GM12872 (cell line): ENCODE measurements around the gene TUBGCP2.

Experiments used
- TF ChIP-seq, protein P1 (sequence below): IDR thresholded peaks from 3 replicates; pipeline ENCODE4 v1.5.1; 2011; ENCODE audit warnings: low read depth, mild to moderate bottlenecking, low read length, moderate library complexity; ENCODE audit not compliant: insufficient read depth

Gene TUBGCP2

DNA sequence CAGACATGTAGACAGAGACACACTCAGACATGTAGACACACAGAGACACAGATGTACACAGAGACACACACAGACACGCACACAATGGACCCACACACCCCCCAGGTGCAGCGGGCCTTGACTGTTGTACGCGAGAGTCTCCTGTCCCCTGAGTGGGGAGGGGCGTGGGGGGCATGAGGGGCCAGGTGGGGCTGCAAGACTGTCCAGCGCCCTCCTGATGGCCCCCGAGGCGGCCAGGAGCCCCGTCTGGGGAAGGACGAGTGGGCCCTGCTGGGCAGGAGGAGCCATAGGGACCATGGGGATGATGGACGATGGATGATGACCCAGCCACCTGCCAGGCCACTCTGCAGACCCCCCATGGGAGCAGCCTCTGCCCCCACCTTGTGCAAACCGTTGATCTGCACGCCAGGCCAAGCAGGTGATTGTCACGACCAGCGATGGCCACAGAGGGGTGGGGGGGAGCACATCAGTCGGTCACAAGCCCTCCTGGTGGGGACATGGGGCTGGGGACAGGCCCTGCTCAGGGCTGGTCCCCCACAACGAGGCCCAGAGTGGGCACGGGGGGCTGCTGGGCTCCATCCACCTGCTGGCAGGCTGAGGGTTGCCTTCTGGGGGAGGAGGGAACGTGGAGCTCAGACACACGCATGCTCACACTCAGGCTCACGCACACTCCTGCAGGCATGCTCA is 59.4 kb downstream of the TUBGCP2 start:
- TF ChIP-seq, protein P1, sequence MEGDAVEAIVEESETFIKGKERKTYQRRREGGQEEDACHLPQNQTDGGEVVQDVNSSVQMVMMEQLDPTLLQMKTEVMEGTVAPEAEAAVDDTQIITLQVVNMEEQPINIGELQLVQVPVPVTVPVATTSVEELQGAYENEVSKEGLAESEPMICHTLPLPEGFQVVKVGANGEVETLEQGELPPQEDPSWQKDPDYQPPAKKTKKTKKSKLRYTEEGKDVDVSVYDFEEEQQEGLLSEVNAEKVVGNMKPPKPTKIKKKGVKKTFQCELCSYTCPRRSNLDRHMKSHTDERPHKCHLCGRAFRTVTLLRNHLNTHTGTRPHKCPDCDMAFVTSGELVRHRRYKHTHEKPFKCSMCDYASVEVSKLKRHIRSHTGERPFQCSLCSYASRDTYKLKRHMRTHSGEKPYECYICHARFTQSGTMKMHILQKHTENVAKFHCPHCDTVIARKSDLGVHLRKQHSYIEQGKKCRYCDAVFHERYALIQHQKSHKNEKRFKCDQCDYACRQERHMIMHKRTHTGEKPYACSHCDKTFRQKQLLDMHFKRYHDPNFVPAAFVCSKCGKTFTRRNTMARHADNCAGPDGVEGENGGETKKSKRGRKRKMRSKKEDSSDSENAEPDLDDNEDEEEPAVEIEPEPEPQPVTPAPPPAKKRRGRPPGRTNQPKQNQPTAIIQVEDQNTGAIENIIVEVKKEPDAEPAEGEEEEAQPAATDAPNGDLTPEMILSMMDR = peak; percentile 23; the same call in 1 of the 3 replicates

DNA sequence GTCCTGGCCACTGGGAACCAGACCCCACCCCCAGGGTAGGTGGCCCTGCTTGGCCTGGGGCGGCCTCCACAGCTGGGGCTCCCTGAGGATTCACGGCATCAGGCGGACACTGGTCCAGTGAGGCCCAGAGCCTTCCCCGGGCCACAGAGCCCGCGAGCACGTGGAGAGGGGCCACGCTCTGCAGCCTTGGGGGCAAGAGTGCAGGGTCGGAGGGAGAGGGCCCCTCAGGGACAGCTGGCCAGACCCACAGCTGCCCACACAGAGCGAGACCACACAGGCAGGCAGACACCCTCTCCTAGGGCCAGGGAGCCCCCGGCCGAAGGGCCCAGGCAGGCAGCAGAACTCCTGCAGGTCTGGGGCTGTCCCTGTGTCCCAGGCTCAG is 60.3 kb downstream of the TUBGCP2 start:
- TF ChIP-seq, protein P1 = no peak

DNA sequence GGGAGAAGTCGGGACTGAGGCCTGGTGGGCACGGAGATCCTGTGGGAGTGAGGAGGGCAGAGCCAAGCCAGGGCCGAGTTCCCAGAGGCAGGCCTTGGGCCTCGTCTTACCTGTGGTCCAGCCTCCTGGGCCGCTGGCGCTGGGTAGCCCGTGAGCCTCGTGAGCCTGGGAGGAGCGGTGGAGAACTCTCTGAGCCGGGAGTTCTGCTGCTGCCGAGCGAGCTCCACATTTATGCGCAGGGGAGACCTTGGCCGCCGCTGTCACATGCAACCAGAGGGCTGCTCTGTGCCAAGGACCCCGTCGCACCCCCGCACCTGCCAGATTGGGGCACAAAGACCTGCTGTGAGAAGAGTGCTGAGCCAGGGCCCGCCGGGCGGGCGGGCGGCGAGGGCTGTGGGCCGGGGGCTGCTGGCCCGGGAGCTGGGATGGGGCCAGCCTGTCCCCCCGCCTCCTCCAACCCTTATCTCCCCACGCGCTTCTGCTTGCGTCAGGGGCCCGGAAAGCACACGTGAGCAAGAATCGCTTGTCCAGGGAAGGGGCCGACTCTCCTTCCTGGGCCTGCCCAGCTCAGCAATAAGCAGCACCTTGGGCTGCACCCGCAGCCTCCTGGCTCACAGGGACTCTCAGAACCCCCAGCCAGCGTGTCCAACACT is 60.9 kb downstream of the TUBGCP2 start:
- TF ChIP-seq, protein P1 = no peak

DNA sequence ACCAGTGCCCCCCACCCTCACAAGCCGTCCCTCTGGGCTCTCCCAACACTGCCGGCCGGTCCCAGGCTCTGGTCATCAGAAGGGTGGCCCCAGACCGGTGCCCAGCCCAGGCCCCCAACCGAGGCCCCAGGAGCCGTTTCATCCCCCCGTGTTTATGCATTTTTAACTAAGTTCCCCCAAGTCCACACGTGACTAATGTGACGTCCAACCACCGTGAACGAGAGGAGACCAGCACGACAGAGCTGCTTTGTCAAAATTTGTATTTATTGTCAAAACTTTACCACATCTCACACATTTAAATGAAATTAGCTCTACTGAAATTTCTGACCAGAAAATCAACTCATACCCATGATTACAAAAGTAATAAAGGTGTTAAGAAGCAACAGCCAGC is 62.4 kb downstream of the TUBGCP2 start:
- TF ChIP-seq, protein P1 = no peak

DNA sequence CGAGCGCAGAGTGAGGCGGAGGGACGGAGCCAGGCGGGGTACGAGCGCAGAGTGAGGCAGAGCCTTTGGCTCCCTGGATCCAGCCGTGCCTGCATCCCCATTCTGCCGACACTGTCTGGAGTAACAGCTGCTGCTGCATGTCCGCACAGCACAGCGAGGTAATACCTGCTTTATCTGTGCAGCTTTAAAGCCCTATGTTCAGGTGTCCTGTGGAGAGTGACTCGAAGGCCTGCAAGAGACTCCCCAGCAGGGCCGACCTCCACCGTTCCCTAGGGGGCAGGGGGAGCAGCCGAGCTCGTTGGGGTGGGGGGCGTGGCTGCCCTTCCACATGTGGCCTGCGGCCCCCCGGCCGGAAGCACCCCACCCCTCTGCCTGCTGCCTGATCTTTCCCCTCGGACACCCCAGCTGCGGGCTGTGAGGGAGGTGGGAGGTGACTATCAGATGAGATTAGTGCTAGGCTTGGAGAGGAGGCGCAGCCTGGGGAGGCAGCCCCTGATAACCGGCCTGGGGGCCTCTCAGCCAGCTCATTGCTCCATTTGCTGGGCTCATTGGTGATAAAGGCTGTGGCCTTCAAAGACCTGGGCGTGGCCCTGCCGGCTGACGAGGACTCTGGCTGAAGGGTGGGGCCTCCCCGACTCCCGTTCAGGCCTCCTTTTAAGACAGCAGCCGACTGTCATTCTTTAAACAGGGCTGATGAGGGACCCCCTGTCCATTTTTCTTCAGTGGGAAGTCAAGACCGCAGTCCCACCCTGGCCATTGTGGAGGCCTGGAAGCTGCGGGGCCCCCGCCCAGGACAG is 63.0 kb downstream of the TUBGCP2 start:
- TF ChIP-seq, protein P1 = no peak

DNA sequence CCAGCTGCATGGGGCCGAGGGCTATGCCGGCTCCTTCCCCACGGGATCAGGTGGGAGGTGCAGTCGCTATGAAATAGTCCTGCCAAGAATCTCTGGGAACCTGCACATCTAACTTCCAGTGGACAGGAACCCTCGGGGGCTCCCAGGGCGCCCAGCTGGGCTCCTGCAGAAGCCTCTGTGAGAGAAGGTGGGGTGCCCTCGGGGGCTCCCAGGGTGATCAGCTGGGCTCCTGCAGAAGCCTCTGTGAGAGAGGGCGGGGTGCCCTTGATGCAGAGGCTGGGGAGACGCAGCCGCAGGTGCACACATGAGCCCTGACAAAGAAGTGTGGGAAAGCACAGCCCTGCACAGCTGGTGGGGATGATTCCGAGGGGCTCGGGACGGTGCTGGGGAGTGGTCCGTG is 65.1 kb downstream of the TUBGCP2 start:
- TF ChIP-seq, protein P1 = no peak

DNA sequence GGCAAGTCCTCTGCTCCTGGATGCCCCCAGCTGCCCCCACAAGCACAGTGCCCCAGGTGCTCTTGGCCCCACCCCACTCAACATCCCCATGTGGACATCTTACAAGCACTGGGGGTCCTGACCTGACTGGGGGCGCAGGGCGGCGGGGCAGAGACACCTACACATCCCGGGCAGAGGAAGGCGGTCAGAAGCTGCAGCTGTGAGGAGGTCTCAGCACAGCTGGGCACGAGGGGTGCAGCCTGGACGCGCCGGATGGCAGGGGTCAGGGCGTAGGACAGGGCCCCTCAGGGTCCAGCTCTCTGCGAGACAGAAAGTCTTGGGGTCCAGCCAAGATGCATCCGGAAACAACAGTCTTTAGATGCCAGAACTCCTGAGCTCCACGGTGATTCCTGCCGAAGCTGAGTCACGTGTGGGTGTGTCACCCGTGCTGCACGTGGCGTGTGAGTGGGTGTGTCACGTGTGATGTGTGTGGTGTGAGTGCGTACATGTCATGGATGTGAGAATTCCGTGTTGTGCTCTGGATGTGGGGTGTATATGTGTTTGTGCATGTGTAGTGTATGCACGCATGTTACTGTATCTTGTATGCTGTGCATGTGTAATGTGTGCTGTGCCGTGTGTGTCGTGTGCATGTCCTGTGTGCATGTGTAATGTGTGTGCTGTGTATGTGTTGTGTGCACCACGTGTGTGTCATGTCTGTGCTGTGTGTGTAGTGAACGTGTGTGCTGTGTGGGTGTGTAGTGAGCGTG is 65.9 kb downstream of the TUBGCP2 start:
- TF ChIP-seq, protein P1 = no peak
